K562 treated with DMSO at 1 percent for 48 hours (cell line): Measurements from ENCODE around the gene AP4B1. TPM values are rescaled to one million over a fixed set of nuclear protein-coding genes. Genes with fewer than 3 reads are reported as not detected.

Experiments
- total RNA-seq: library from RNA; unstranded; fragments of 300-600 nt; gene quantifications from 2 replicates; pipeline ENCODE4 v1.2.3, GENCODE V29; 2022; ENCODE audit warnings: low replicate concordance; ENCODE audit errors: extremely low read depth

The AP4B1 gene
- not detected in 2 replicates for total RNA-seq

GRCh38 chr1:113904674-113905434 lies at the start of gene AP4B1, which contains the start of gene DCLRE1B:
AP4B1 (minus strand) TSS chr1:113904799; CDS start chr1:113904717, 82 bp downstream.
DCLRE1B (plus strand) TSS chr1:113905326; CDS start chr1:113905587, 261 bp downstream.

GRCh38 chr1:113928941-113929749 lies 24.5 kb upstream of the AP4B1 start, which contains the start of gene HIPK1:
HIPK1 (plus strand) TSS chr1:113929324.

DNA sequence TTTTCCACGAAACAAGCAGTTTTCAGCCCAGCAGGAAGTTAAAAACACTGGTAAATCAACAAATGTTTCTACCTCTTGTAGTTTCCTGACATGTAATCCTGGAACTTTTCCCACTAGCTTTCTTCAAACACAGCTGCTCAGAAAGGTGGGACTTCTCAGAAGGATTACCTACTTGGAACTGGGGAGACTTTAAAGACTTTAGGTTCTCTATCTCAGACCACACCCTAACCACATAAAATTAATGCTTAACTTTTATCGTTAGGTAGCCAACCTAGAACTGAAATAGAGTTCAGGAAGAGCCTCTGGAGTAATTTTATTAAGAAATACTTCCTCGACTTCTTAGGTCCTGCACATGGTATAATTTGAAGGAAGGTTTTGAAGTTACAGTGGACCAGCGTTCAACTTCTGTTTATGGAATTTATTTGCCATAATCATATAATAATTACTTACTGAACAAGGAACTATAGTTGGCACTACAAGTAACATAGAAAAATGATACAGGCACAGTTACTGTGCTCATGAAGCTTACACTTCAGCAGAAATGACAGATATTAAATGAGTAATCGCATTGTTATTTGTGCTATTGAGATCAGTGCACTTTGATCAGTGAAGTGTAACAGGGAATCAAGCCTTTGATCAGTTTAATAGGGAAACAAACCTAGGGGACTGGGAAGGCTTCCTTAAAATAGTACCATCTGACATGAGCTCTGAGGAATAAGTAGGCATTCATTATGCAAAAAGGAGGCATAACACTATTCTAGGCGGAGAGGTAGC lies 17.0 kb downstream of the AP4B1 start, which contains the start of gene BCL2L15:
BCL2L15 (minus strand) TSS at position 180 of the 774 bp plus-strand sequence. CDS start 206 bp downstream, outside the sequence.

DNA sequence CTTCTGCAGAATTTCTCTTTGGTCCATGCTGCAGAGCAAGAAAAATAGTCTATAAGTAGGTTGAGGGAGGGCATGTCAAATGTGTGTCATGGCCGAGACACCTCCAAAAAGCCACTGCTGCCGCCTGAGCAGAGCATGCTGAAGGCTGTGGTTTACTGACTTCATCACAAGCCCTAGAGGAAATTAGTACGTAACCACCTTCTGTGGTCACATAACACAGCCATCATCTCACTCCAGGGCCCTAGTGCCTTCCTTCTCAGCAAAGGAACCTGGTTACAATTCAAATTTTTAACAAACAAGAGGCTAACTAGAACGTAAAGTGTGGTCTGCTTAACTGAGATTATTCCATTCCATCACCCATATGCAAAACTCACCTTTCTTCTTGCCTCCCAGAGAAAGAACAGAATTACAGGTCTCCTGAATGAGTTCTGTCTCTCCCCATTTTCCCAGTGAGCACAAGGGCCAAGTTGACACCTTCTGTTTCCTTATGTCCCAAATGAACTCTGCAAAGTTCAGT lies 32.9 kb downstream of the AP4B1 start, which contains the start of gene PTPN22:
PTPN22 (minus strand) TSS at position 116 of the 517 bp plus-strand sequence.

Other genes with a start within 250 kb of the AP4B1 start
- gene PHTF1, start 145.3 kb downstream of the AP4B1 start, total RNA-seq = not detected in 2 replicates
- not detected in 2 replicates for gene RSBN1, start 92.3 kb downstream of the AP4B1 start, total RNA-seq
- not detected in 2 replicates for gene PTPN22, start 33.1 kb downstream of the AP4B1 start, total RNA-seq
- not detected in 2 replicates for gene BCL2L15, start 17.2 kb downstream of the AP4B1 start, total RNA-seq
- gene DCLRE1B, start 527 bp upstream of the AP4B1 start, total RNA-seq = not detected in 2 replicates
- gene HIPK1, start 24.5 kb upstream of the AP4B1 start, total RNA-seq = not detected in 2 replicates
- not detected in 2 replicates for gene OLFML3, start 74.7 kb upstream of the AP4B1 start, total RNA-seq
- gene SYT6, start 249.1 kb upstream of the AP4B1 start, total RNA-seq = not detected in 2 replicates